ENCODE results near the gene LPCAT2. TPM values are rescaled to one million over a fixed set of nuclear protein-coding genes. Genes with fewer than 3 reads are reported as not detected.
A peak's percentile ranks its signal among the peaks of the same experiment; 100 is the strongest.

The LPCAT2 gene
- total and polyA plus RNA-seq, 2 of the 13 experiments (the other 11 are each of a cell fraction or from before 2014, with no cell fraction given), result 9.9 to 17.6 TPM

GRCh38 chr16:55512941-55513340, 4.1 kb downstream of the LPCAT2 start (continued):
- no peak for TF ChIP-seq ZNF34 (CRISPR knock-in tag; IDR thresholded peaks at IDR 0.05; ENCODE audit: borderline replicate concordance)
- TF ChIP-seq ZNF546 (CRISPR knock-in tag; conservative IDR thresholded peaks at IDR 0.05), result no peak
- no peak for TF ChIP-seq ELF1 (CRISPR knock-in tag; IDR thresholded peaks at IDR 0.05)
- TF ChIP-seq MIER2 (CRISPR knock-in tag; IDR thresholded peaks at IDR 0.05), result no peak
- TF ChIP-seq CREB3 (CRISPR knock-in tag; IDR thresholded peaks at IDR 0.05), result no peak
- no peak for TF ChIP-seq ZNF10 (CRISPR knock-in tag; IDR thresholded peaks at IDR 0.05; ENCODE audit: borderline replicate concordance, low read depth)
- TF ChIP-seq SP4 (CRISPR knock-in tag; IDR thresholded peaks at IDR 0.05), result no peak
- no peak for TF ChIP-seq ZNF792 (CRISPR knock-in tag; IDR thresholded peaks at IDR 0.05)
- TF ChIP-seq ZNF614 (CRISPR knock-in tag; IDR thresholded peaks at IDR 0.05; ENCODE audit: borderline replicate concordance), result no peak
- no peak for TF ChIP-seq HIC2 (CRISPR knock-in tag; IDR thresholded peaks at IDR 0.05; ENCODE audit: low read depth)

GRCh38 chr16:55513616-55514015, 4.7 kb downstream of the LPCAT2 start:
- no peaks in the 10 kb centered on the region for H4K20me1 ChIP-seq (ENCODE audit: insufficient read depth, low read length)
- intact Hi-C loops (cut with micrococcal nuclease; ENCODE audit: unreplicated experiment) (no loop called here), in situ Hi-C loops (cut with HindIII; ENCODE audit: extremely low pct_ligation_motif_present, low pct_unique_long_range_greater_than_20kb) (no loop called here)
- WGBS (ENCODE audit: low lambda C conversion rate), result 41% methylated on average over 5 of the region's 5 CpGs
- no peaks in the 10 kb centered on the region for H3K36me3 ChIP-seq (replicated peaks in 1 of 2; ENCODE audit: control insufficient read depth in 1 of 2, insufficient read depth in 2 of 2, low read length in 2 of 2)
- H3K4me1 ChIP-seq (ENCODE audit: insufficient read depth, low read length), result peaks cover 26% of the 10 kb centered on the region
- H3K4me2 ChIP-seq (ENCODE audit: low read depth, low read length), result no peak overlapping the region
- ATAC-seq, result peak; percentile 48
- no peak overlapping the region for H3K4me3 ChIP-seq (replicated peaks in 1 of 3; ENCODE audit: insufficient read depth in 1 of 3, low read depth in 2 of 3, low read length in 3 of 3)
- BruUV-seq (replicated peaks), result no TSS peak
- CTCF ChIA-PET (ENCODE audit: low intra/inter-chr PET ratio, low total read pairs), result interaction anchor here (1.2 to 2.0 kb wide), 4 partner anchors 48 to 190 kb away, joined by 3 to 8 read pairs (median 6); no protein-coding TSS in a partner anchor
- H3K27ac ChIP-seq (ENCODE audit: extremely low read length, insufficient read depth, low read length), result no peak overlapping the region
- FAIRE-seq, result no peak
- DNase-seq (ENCODE audit: low spot score), result peak; percentile 66
- peaks cover 10% of the 10 kb centered on the region for H3K9me3 ChIP-seq (ENCODE audit: low read length)
- H3K9ac ChIP-seq (ENCODE audit: insufficient read depth, low read depth, low read length), result no peak overlapping the region
- no peaks in the 10 kb centered on the region for H3K27me3 ChIP-seq (ENCODE audit: control insufficient read depth in 1 of 2, insufficient read depth in 2 of 2, low read length in 2 of 2)
- peaks cover 6% of the 10 kb centered on the region for H3K79me2 ChIP-seq (ENCODE audit: insufficient read depth, low read length)
- H2AFZ ChIP-seq (ENCODE audit: low read length), result no peak overlapping the region
- POLR2A ChIA-PET, result interaction anchor here (0.9 to 1.4 kb wide), 2 partner anchors 11 to 110 kb away, joined by 3 to 4 read pairs; no protein-coding TSS in a partner anchor
- TF ChIP-seq CCDC6 (CRISPR knock-in tag; IDR thresholded peaks at IDR 0.05), result no peak
- no peak for TF ChIP-seq MNT (IDR thresholded peaks at IDR 0.05)
- TF ChIP-seq ARID2 (CRISPR knock-in tag; IDR thresholded peaks at IDR 0.05; ENCODE audit: borderline replicate concordance), result no peak
- TF ChIP-seq ZNF17 (CRISPR knock-in tag; IDR thresholded peaks at IDR 0.05), result no peak
- no peak for TF ChIP-seq ZBTB33 (CRISPR knock-in tag; IDR thresholded peaks at IDR 0.05)
- TF ChIP-seq GATAD2A (CRISPR knock-in tag; IDR thresholded peaks at IDR 0.05), result 0 out of 2 replicates have a peak, but pooled peaks have one; percentile 16
- TF ChIP-seq HMG20B (CRISPR knock-in tag; conservative IDR thresholded peaks at IDR 0.05), result 0 out of 2 replicates have a peak, but pooled peaks have one; percentile 37
- TF ChIP-seq ZNF331 (CRISPR knock-in tag; IDR thresholded peaks at IDR 0.05), result 0 out of 2 replicates have a peak, but pooled peaks have one; percentile 27
- no peak for TF ChIP-seq NFE2 (CRISPR knock-in tag; IDR thresholded peaks at IDR 0.05)
- TF ChIP-seq ZMYM4 (CRISPR knock-in tag; IDR thresholded peaks at IDR 0.05), result no peak

Measured in HepG2 (cell line).